Common myeloid progenitor, CD34-positive (primary cell): ENCODE results near the gene ETV2.
A peak's percentile ranks its signal among the peaks of the same experiment; 100 is the strongest.

Source experiments
- CTCF ChIA-PET: fragments of 350-600 bp; sonication (Branson Sonifier 250); formaldehyde crosslinking; loops from one replicate; lab custom pipeline; 2021; ENCODE audit warnings: antibody characterized with exemption; lab: Charles Lee
- POLR2A ChIA-PET: fragments of 350-600 bp; sonication (Branson Sonifier 250); formaldehyde crosslinking; loops from one replicate; lab custom pipeline; 2021; ENCODE audit warnings: antibody characterized with exemption; lab: Charles Lee
- DNase-seq, 3 donors: peaks; one replicate each; pipeline versions ENCODE4 v3.0.0 to v3.0.0-alpha.2; 2013
- H3K27ac ChIP-seq, 2 experiments: 1 replicate in 1 of 2; 2 replicates in 1 of 2; pipeline ENCODE4 v1.7.0; 2013; ENCODE audit warnings: inconsistent platforms in 2 of 2, low read length in 2 of 2, mild to moderate bottlenecking in 2 of 2, low read depth in 1 of 2, moderate library complexity in 1 of 2; ENCODE audit not compliant: severe bottlenecking in 2 of 2, insufficient read depth in 1 of 2, poor library complexity in 1 of 2
- H3K27me3 ChIP-seq, 5 experiments: replicated peaks in 2 of 5; 1 replicate in 3 of 5; 2 replicates in 2 of 5; pipeline versions ENCODE4 v1.6.1 to v1.7.0; 2013; ENCODE audit warnings: low read length in 4 of 5, mild to moderate bottlenecking in 2 of 5, moderate library complexity in 2 of 5, inconsistent platforms in 1 of 5; ENCODE audit not compliant: insufficient read depth in 5 of 5, control insufficient read depth in 4 of 5
- H3K36me3 ChIP-seq, 4 experiments: 1 replicate in 2 of 4; 2 replicates in 2 of 4; pipeline versions ENCODE4 v1.6.1 to v1.7.0; 2013; ENCODE audit warnings: low read length in 3 of 4, control low read depth in 1 of 4, mild to moderate bottlenecking in 1 of 4; ENCODE audit not compliant: control insufficient read depth in 4 of 4, insufficient read depth in 4 of 4
- H3K4me1 ChIP-seq, 4 experiments: 1 replicate in 3 of 4; 2 replicates in 1 of 4; pipeline versions ENCODE4 v1.6.1 to v1.7.1; 2013; ENCODE audit warnings: low read length in 3 of 4, mild to moderate bottlenecking in 3 of 4, control low read depth in 1 of 4, inconsistent platforms in 1 of 4, moderate library complexity in 1 of 4; ENCODE audit not compliant: control insufficient read depth in 4 of 4, insufficient read depth in 4 of 4; ENCODE audit errors: control extremely low read depth in 1 of 4
- H3K4me3 ChIP-seq, 7 experiments: 1 replicate in 4 of 7; 2 replicates in 3 of 7; pipeline versions ENCODE4 v1.5.1 to v1.7.0; 2013; ENCODE audit warnings: mild to moderate bottlenecking in 7 of 7, low read length in 6 of 7, moderate library complexity in 6 of 7, inconsistent platforms in 2 of 7, low read depth in 2 of 7, control low read depth in 1 of 7; ENCODE audit not compliant: insufficient read depth in 4 of 7, control insufficient read depth in 1 of 7; ENCODE audit errors: extremely low read depth in 1 of 7
- H3K9me3 ChIP-seq, 5 experiments: 1 replicate in 4 of 5; 2 replicates in 1 of 5; pipeline versions ENCODE4 v1.6.1 to v1.7.1; 2013; ENCODE audit warnings: low read length in 4 of 5, mild to moderate bottlenecking in 2 of 5, inconsistent platforms in 1 of 5, low read depth in 1 of 5, moderate library complexity in 1 of 5; ENCODE audit not compliant: control insufficient read depth in 4 of 5, insufficient read depth in 2 of 5; ENCODE audit errors: control extremely low read depth in 1 of 5
- WGBS: methylation state at CpG from one replicate; pipeline ENCODE4 v1.1.5; 2013; ENCODE audit not compliant: insufficient coverage; 5-methylcytosine and 5-hydroxymethylcytosine counted together

ETV2 gene

DNA sequence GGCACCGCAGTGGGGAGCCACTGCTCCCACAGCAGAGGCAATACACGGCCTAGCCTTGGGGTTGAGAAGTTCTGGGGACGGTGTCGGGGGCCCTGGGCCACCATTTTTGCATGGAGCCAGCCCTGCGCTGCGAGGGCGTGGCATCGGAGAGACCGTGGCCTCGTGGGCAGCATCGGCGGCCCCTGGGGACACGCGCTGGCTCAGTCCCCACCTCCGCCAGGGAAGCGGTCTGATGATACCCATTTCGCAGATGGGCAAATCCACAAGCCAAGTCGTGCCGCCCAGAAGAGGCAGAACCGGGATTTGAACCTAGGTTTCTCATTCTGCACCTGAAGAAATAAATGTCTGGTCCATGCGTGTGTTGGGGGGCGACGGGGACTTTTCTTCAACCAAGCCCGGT is 23.6 kb downstream of the ETV2 start:
- Histone ChIP-seq H3K27ac (no peak overlapping the region), H3K4me1 (no peaks in the 10 kb centered on the region), H3K4me3 (no peak overlapping the region), H3K27me3 (peaks cover 0 to 4% (median 0%) of the 10 kb centered on the region in 5 experiments), H3K9me3 (no peaks in the 10 kb centered on the region), H3K36me3 (peaks cover 0 to 42% (median 4%) of the 10 kb centered on the region in 4 experiments)
- WGBS, result 96% methylated on average over 24 of the region's 24 CpGs
- ChIA-PET CTCF (no interaction called here), POLR2A (no interaction called here)
- no peak for DNase-seq

DNA sequence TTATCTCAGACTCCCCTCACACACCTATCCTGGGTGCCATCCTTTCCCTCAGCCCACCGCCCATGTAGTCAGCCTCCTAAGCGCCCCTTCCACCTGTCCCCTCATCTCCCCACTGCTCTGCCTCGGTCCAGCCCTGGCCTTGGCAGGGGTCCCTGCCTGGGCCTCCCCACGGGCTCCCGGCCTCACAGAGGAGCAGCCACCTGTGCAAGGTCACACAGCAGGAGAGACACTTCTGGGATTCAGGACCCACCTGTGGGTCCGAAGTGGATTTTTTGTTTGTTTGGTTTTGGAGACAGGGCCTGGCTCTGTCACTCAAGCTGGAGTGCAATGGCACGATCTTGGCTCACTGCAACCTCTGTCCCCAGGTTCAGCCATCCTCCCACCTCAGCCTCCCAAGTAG is 24.1 kb downstream of the ETV2 start:
- H3K4me3 ChIP-seq, result no peak overlapping the region
- POLR2A ChIA-PET, result no interaction called here
- peaks cover 0 to 4% (median 0%) of the 10 kb centered on the region in 5 experiments for H3K27me3 ChIP-seq
- no peaks in the 10 kb centered on the region for H3K4me1 ChIP-seq
- no peak for DNase-seq
- peaks cover 0 to 40% (median 4%) of the 10 kb centered on the region in 4 experiments for H3K36me3 ChIP-seq
- H3K9me3 ChIP-seq, result no peaks in the 10 kb centered on the region
- no peak overlapping the region for H3K27ac ChIP-seq
- 96% methylated on average over 4 of the region's 7 CpGs for WGBS
- CTCF ChIA-PET, result no interaction called here

DNA sequence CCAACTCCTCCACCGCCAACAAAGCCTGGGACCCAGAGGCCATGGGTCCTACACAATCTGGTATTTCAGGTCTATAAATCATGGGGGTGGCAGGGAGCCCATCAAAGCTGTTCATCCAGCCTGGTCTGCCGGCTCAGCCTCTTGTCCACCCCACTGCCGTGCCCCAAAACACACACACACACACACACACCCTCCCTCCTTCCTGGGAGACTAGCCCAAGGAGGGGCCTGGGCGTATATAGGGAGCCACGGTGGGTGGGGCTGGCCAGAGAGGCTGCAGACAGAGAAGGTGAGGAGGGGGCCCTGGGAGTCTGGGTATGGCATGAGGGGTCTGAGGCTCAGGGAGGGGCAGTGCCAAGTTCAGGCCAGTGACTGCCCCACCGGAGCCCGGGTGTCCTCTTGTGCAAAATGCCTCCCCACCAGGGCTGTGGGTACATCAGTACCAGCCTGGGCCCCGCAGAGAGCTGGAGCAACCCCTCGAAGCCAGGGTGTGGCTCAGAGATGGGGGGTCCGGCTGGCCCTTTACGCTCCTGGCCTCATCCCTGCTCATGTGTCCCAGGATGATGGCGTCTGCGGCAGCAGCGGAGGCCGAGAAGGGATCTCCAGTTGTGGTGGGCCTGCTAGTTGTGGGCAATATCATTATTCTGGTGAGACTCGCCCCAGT is 24.8 kb downstream of the ETV2 start, which contains the start of gene UPK1A:
Gene UPK1A (plus strand): TSS at position 267 of the 663 bp plus-strand sequence. CDS start 296 bp downstream, at position 563.
- Histone ChIP-seq H3K4me1 (no peaks in the 10 kb centered on the region), H3K9me3 (no peaks in the 10 kb centered on the region), H3K36me3 (peaks cover 0 to 33% (median 2%) of the 10 kb centered on the region in 4 experiments), H3K4me3 (no peak within 1 kb of the TSS), H3K27ac (no peak within 1 kb of the TSS), H3K27me3 (peaks cover 0 to 7% (median 0%) of the 10 kb centered on the region in 5 experiments)
- ChIA-PET CTCF (no interaction called here), POLR2A (no interaction called here)
- 93% methylated on average over 9 of the region's 16 CpGs for WGBS
- no peak for DNase-seq

DNA sequence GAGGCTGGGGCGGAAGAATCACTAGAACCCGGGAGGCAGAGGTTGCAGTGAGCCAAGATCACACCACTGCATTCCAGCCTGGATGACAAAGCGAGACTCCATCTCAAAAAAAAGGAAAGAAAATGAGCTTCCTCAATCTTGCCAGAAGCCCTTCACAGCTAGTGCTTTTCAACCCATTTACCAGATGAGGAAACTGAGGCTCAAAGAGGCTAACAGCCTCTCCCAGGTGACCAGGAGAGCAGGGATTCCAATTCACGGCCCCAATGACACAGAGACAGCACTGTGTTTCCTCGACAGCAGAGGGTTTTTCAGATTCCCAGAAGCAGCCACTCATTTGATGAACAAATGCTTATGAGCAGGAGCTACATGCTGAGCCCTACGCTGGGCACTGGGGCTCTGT is 28.0 kb downstream of the ETV2 start:
- POLR2A ChIA-PET, result interaction anchor here (0.9 kb wide), 1 partner anchor 21 kb away, joined by 3 read pairs; the partner anchor contains the start of gene COX6B1

DNA sequence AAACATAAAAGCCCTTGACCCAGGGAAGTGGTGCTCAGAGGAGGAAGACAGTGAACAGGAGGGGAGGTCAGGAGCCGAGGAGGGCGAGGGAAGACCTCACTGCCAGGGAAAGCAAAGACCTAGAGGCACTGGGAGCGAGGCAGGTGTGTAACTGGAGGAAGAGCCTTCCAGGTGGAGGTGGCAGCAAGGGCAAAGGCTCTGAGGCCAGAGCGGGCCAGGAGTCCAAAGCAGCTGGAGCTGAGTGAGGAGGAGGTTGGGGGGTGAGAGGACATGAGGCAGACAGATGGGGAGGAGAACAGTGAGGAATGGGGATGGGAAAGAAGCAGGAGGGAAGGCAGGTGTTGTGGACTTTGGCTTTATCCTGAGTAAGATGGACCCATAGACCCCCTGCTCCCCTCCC is 28.4 kb downstream of the ETV2 start:
- 75% methylated on average over 4 of the region's 4 CpGs for WGBS
- Histone ChIP-seq H3K9me3 (no peaks in the 10 kb centered on the region), H3K36me3 (peaks cover 0 to 7% (median under 1%) of the 10 kb centered on the region in 4 experiments), H3K4me1 (peaks cover 0 to 4% (median 3%) of the 10 kb centered on the region in 4 experiments), H3K27me3 (peaks cover 5 to 39% (median 10%) of the 10 kb centered on the region in 5 experiments), H3K4me3 (no peak overlapping the region), H3K27ac (no peak overlapping the region)
- ChIA-PET CTCF (interaction anchor here (1.4 kb wide), 1 partner anchor 23 kb away, joined by 4 read pairs; no protein-coding TSS in a partner anchor), POLR2A (no interaction called here)
- DNase-seq, result no peak

More for the DNA sequence above, 28.0 kb downstream of the ETV2 start:
- Histone ChIP-seq H3K27ac (no peak overlapping the region), H3K4me1 (peaks cover 0 to 4% (median 3%) of the 10 kb centered on the region in 4 experiments), H3K27me3 (peaks cover 4 to 36% (median 10%) of the 10 kb centered on the region in 5 experiments), H3K9me3 (no peaks in the 10 kb centered on the region), H3K36me3 (peaks cover 0 to 8% (median 1%) of the 10 kb centered on the region in 4 experiments), H3K4me3 (no peak overlapping the region)
- CTCF ChIA-PET, result interaction anchor here (1.4 kb wide), 1 partner anchor 23 kb away, joined by 4 read pairs; no protein-coding TSS in a partner anchor
- 84% methylated on average over 6 of the region's 6 CpGs for WGBS
- no peak for DNase-seq

GRCh38 chr19:35670686-35671085 is 29.1 kb downstream of the ETV2 start:
- Histone ChIP-seq H3K27me3 (peaks cover 6 to 39% (median 12%) of the 10 kb centered on the region in 5 experiments), H3K27ac (no peak overlapping the region), H3K4me1 (peaks cover 0 to 4% (median 3%) of the 10 kb centered on the region in 4 experiments), H3K4me3 (no peak overlapping the region), H3K36me3 (no peaks in the 10 kb centered on the region), H3K9me3 (no peaks in the 10 kb centered on the region)
- DNase-seq, result no peak
- ChIA-PET POLR2A (interaction anchor here (0.5 kb wide), 1 partner anchor 674 kb away, joined by 3 read pairs; no protein-coding TSS in a partner anchor), CTCF (interaction anchor here (0.6 to 1.0 kb wide), 2 partner anchors 10 to 59 kb away, joined by 3 read pairs; no protein-coding TSS in a partner anchor)
- 100% methylated on average over 1 of the region's 1 CpG for WGBS

DNA sequence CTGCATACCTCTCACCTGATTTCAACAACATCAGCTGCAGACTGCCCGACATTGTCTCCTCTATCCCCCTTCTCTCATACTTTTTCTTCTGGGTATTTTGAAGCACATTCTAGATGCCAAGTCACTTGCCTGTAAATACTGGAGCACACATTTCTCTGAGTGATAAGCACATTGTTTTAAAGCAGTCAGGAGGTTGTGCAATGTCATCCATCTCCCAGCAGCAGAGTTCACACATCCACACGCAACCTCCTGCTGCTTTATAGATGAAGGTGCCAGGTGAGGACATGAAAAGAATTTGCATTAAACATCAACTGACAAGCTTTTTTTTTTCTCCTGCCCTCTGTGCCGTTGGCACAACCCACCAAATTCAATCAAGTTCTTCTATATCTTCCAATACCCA is 30.3 kb downstream of the ETV2 start:
- H3K27ac ChIP-seq, result no peak overlapping the region
- peaks cover 0 to 4% (median 3%) of the 10 kb centered on the region in 4 experiments for H3K4me1 ChIP-seq
- WGBS, result 25% methylated on average over 2 of the region's 3 CpGs
- POLR2A ChIA-PET, result no interaction called here
- CTCF ChIA-PET, result interaction anchor here (1.2 kb wide), 1 partner anchor 21 kb away, joined by 3 read pairs; no protein-coding TSS in a partner anchor
- DNase-seq, result peak; percentile 68 to 92 (median 85)
- H3K36me3 ChIP-seq, result no peaks in the 10 kb centered on the region
- peaks cover 6 to 39% (median 12%) of the 10 kb centered on the region in 5 experiments for H3K27me3 ChIP-seq
- H3K4me3 ChIP-seq, result no peak overlapping the region
- H3K9me3 ChIP-seq, result no peaks in the 10 kb centered on the region
